Stimulated activated CD4-positive, alpha-beta T cell treated with anti-CD3 and anti-CD28 coated beads, Interleukin-12 subunit alpha, Interleukin-12 subunit beta, amount 100 ng/mL, for 48 hours (primary cell): ENCODE data around the gene CARMIL1.
"Not testable (repeated sequence)": the region's sequence is repeated elsewhere in the genome, so short reads cannot be mapped to it uniquely, and the experiment has no call there.

Experiments used
- DNase-seq, 3 donors: peaks; one replicate each; pipeline ENCODE4 v3.0.0-alpha.2; 2020; ENCODE audit warnings: low read depth in 2 of 3, low spot score in 1 of 3

The CARMIL1 gene

GRCh38 chr6:25277386-25277785 lies 1.8 kb upstream of the CARMIL1 start:
- DNase-seq = no peak

- no peak for DNase-seq
Measured at GRCh38 chr6:25277857-25278256, 1.3 kb upstream of the CARMIL1 start.

GRCh38 chr6:25278261-25278913 lies 787 bp upstream of the CARMIL1 start:
- DNase-seq = peak in 1 of 3 donors; percentile 13

- DNase-seq = no peak
Measured at GRCh38 chr6:25279748-25280343, 672 bp downstream of the CARMIL1 start.

- DNase-seq = no peak
Measured at GRCh38 chr6:25280344-25281074, 1.3 kb downstream of the CARMIL1 start.

GRCh38 chr6:25286891-25287290 lies 7.7 kb downstream of the CARMIL1 start:
- no peak for DNase-seq

GRCh38 chr6:25287941-25288340 lies 8.8 kb downstream of the CARMIL1 start:
- no peak for DNase-seq

- DNase-seq = no peak
Measured at GRCh38 chr6:25288518-25288917, 9.3 kb downstream of the CARMIL1 start.

- DNase-seq = no peak
Measured at GRCh38 chr6:25290306-25291060, 11.3 kb downstream of the CARMIL1 start.

- DNase-seq = no peak
Measured at GRCh38 chr6:25292384-25292783, 13.2 kb downstream of the CARMIL1 start.

- no peak for DNase-seq
Measured at GRCh38 chr6:25295651-25296050, 16.5 kb downstream of the CARMIL1 start.

GRCh38 chr6:25296217-25296905 lies 17.2 kb downstream of the CARMIL1 start:
- no peak for DNase-seq

- no peak for DNase-seq
Measured at GRCh38 chr6:25297039-25297441, 17.9 kb downstream of the CARMIL1 start.

- DNase-seq = no peak
Measured at GRCh38 chr6:25297823-25298522, 18.8 kb downstream of the CARMIL1 start.

GRCh38 chr6:25298523-25298865 lies 19.3 kb downstream of the CARMIL1 start:
- DNase-seq = not testable (repeated sequence)

GRCh38 chr6:25301362-25301761 lies 22.2 kb downstream of the CARMIL1 start:
- DNase-seq = no peak

GRCh38 chr6:25302151-25302550 lies 23.0 kb downstream of the CARMIL1 start:
- no peak for DNase-seq

GRCh38 chr6:25302677-25303128 lies 23.5 kb downstream of the CARMIL1 start:
- DNase-seq = no peak

- DNase-seq = no peak
Measured at GRCh38 chr6:25303254-25303653, 24.1 kb downstream of the CARMIL1 start.

GRCh38 chr6:25306379-25306778 lies 27.2 kb downstream of the CARMIL1 start:
- no peak for DNase-seq
